A673 (cell line): Measurements from ENCODE around the gene SAC3D1. TPM values are rescaled to one million over a fixed set of nuclear protein-coding genes. Genes with fewer than 3 reads are reported as not detected.

ENCODE experiments used
- BruUV-seq: library from RNA; stranded (reverse); fragments of 400-500 nt; replicated peaks from 2 replicates; lab custom pipeline; 2021; lab: Mats Ljungman, UMichigan
- CTCF ChIA-PET: fragments of 300-600 bp; sonication (Branson Sonifier 250); formaldehyde crosslinking; loops from one replicate; lab custom pipeline; 2022; ENCODE audit warnings: antibody characterized with exemption; lab: Charles Lee
- POLR2A ChIA-PET: fragments of 300-600 bp; sonication (Branson Sonifier 250); formaldehyde crosslinking; loops from one replicate; lab custom pipeline; 2022; ENCODE audit warnings: antibody characterized with exemption; ENCODE audit not compliant: low non-redundant PET; lab: Charles Lee
- DNase-seq: peaks from one replicate; pipeline ENCODE4 v3.0.0-alpha.2; 2015; ENCODE audit warnings: low spot score
- H3K27ac ChIP-seq: fragments of 200-600 bp; sonication (generic); 2 replicates; pipeline ENCODE4 v1.5.1; 2016; ENCODE audit warnings: mixed run types, low read depth, mild to moderate bottlenecking, mixed read lengths, antibody characterized with exemption, low read length; ENCODE audit not compliant: poor library complexity, severe bottlenecking
- H3K27me3 ChIP-seq: fragments of 200-600 bp; sonication (generic); replicated peaks from 2 replicates; pipeline ENCODE4 v1.6.1; 2017; ENCODE audit warnings: mixed run types, low read depth, mild to moderate bottlenecking, mixed read lengths, antibody characterized with exemption, low read length; ENCODE audit not compliant: insufficient read depth, poor library complexity
- H3K36me3 ChIP-seq: fragments of 200-600 bp; sonication (generic); 2 replicates; pipeline ENCODE4 v1.6.1; 2016; ENCODE audit warnings: mixed run types, mild to moderate bottlenecking, mixed read lengths, antibody characterized with exemption, low read length; ENCODE audit not compliant: insufficient read depth, poor library complexity, severe bottlenecking
- H3K4me1 ChIP-seq: fragments of 200-600 bp; sonication (generic); 2 replicates; pipeline ENCODE4 v1.6.1; 2017; ENCODE audit warnings: mixed run types, mild to moderate bottlenecking, mixed read lengths, antibody characterized with exemption, low read length; ENCODE audit not compliant: insufficient read depth, poor library complexity, severe bottlenecking
- H3K4me3 ChIP-seq: fragments of 200-600 bp; sonication (generic); 2 replicates; pipeline ENCODE4 v1.5.1; 2016; ENCODE audit warnings: low read depth, mixed run types, mild to moderate bottlenecking, mixed read lengths, low read length; ENCODE audit not compliant: poor library complexity, severe bottlenecking
- H3K9me3 ChIP-seq: fragments of 200-600 bp; sonication (generic); 2 replicates; pipeline ENCODE4 v1.6.1; 2016; ENCODE audit warnings: mixed run types, low read depth, mild to moderate bottlenecking, mixed read lengths, antibody characterized with exemption, low read length; ENCODE audit not compliant: poor library complexity, severe bottlenecking
- EZH2 ChIP-seq: fragments of 200-600 bp; sonication (generic); IDR thresholded peaks from 2 replicates; pipeline ENCODE4 v1.6.1; 2017; ENCODE audit warnings: borderline replicate concordance, low read depth, mild to moderate bottlenecking, mixed read lengths, antibody characterized with exemption, low read length; ENCODE audit not compliant: poor library complexity, severe bottlenecking
- intact Hi-C: fragments of 100-400 bp; cut with micrococcal nuclease; formaldehyde crosslinking; loops from one replicate; pipeline ENCODE4 v1.10.0; 2022; ENCODE audit not compliant: unreplicated experiment
- total RNA-seq: library from RNA; stranded (reverse); gene quantifications from 2 replicates; pipeline ENCODE4 v1.2.3, GENCODE V29; 2021
- TF ChIP-seq, protein P1 (sequence below): fragments of 300-800, 200-600 bp; sonication (generic); conservative IDR thresholded peaks from 2 replicates; pipeline ENCODE4 v1.5.1; 2017; ENCODE audit warnings: low read depth, mild to moderate bottlenecking, antibody characterized with exemption, low read length, moderate library complexity, mixed read lengths

The SAC3D1 gene
- total RNA-seq, 1 experiment from 2014 or later: 43.9 TPM

DNA sequence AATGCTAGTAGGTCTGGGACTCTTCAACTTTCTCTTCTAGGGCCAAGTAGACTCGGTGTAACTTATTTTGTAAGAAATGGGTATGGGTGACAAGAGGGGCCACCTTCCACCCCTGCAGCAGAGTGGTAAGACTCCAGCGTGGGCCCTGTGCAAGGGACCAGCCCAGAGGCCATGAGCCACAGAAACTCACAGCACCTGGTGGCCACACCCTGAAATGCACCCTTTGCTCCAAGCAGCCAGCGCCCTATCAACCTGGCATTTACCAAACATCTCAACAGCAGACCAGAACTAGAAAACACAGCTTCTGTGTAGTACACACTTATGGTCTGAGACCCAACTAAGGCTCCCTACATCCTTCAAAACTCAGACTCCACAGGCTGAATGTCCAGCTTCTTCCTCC lies 37.1 kb downstream of the SAC3D1 start:
- DNase-seq: peak; percentile 61
- H3K27me3 ChIP-seq: no peaks in the 10 kb centered on the region
- no peak overlapping the region for H3K4me3 ChIP-seq
- no peak for TF ChIP-seq EZH2
- TF ChIP-seq, protein P1, sequence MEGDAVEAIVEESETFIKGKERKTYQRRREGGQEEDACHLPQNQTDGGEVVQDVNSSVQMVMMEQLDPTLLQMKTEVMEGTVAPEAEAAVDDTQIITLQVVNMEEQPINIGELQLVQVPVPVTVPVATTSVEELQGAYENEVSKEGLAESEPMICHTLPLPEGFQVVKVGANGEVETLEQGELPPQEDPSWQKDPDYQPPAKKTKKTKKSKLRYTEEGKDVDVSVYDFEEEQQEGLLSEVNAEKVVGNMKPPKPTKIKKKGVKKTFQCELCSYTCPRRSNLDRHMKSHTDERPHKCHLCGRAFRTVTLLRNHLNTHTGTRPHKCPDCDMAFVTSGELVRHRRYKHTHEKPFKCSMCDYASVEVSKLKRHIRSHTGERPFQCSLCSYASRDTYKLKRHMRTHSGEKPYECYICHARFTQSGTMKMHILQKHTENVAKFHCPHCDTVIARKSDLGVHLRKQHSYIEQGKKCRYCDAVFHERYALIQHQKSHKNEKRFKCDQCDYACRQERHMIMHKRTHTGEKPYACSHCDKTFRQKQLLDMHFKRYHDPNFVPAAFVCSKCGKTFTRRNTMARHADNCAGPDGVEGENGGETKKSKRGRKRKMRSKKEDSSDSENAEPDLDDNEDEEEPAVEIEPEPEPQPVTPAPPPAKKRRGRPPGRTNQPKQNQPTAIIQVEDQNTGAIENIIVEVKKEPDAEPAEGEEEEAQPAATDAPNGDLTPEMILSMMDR: peak; percentile 70
- no TSS peak for BruUV-seq
- no peak overlapping the region for H3K27ac ChIP-seq
- H3K36me3 ChIP-seq: peaks cover 62% of the 10 kb centered on the region
- peaks cover 12% of the 10 kb centered on the region for H3K4me1 ChIP-seq
- intact Hi-C loops: no loop called here
- POLR2A ChIA-PET: no interaction called here
- no peaks in the 10 kb centered on the region for H3K9me3 ChIP-seq
- CTCF ChIA-PET: no interaction called here

DNA sequence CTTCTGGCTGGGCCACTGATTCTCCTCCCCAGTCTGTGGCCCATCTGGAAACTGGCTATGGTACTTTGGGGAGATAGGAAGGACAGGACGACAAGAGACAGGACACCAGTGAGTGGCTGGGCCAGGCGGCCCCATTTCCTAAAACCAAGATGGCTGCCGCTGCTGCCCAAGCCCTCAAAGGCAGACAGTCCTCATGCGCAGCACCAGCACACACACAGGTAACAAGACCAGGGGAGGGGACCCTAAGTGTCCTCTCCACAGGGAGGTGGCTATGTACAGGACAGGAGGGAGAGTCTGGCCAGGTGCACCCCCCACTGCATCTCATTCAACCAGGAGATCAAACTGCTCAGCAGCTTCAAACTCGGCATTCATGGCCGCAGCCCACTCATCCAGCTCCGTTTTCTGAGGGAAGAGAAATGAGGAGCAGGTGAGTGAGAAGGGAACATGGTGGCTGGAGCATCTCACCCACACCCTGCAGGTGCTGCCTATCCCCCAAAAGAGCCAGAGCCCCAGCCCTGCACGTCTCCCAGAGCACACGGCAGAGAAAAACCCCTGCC lies 37.9 kb downstream of the SAC3D1 start:
- TF ChIP-seq, protein P1: no peak
- TF ChIP-seq EZH2: no peak
- peaks cover 62% of the 10 kb centered on the region for H3K36me3 ChIP-seq
- no peaks in the 10 kb centered on the region for H3K9me3 ChIP-seq
- H3K4me3 ChIP-seq: no peak overlapping the region
- no peaks in the 10 kb centered on the region for H3K27me3 ChIP-seq
- CTCF ChIA-PET: no interaction called here
- intact Hi-C loops: no loop called here
- no peak overlapping the region for H3K27ac ChIP-seq
- BruUV-seq: no TSS peak
- DNase-seq: no peak
- POLR2A ChIA-PET: no interaction called here
- H3K4me1 ChIP-seq: peaks cover 12% of the 10 kb centered on the region

DNA sequence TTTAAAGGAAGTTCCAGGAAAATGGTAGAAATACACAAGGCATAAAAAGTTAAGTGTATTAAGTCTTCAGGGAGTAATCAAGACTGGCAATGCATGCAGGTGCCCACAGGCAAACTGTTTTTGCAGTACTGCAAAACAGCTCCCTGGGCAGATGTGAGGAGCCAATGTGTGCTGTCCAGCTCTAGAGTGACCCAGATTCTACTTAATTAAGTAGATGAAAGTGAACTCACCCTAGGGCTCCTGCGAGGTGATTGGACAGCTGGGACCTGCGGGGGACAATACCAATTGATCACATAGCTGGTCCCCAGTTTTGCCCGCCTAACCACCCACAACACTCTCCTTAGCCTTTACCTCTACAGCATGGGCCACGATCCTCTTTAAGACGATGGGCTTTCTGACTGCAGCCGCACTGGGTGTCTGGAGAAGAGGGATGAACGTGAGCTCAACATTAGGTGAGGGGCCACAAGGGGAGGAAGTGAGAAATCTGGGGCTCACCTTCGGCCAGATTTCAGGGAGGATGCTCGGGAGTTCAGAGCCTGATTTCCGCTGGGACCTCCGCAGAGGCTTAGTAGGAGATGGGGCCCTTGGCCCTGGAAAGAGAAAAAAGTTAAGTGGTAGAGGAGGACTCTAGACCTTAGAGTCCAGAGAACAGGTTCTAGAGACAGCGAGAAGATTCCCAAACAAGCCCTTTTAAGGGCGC lies 42.3 kb downstream of the SAC3D1 start:
- TF ChIP-seq, protein P1: no peak
- no peak for TF ChIP-seq EZH2
- POLR2A ChIA-PET: interaction anchor here (0.6 kb wide), 1 partner anchor 52 kb away, joined by 3 read pairs; no protein-coding TSS in a partner anchor
- no peaks in the 10 kb centered on the region for H3K27me3 ChIP-seq
- peak overlapping the region; percentile 90 for H3K27ac ChIP-seq
- peak overlapping the region; percentile 76 for H3K4me3 ChIP-seq
- peaks cover 48% of the 10 kb centered on the region for H3K36me3 ChIP-seq
- intact Hi-C loops: no loop called here
- peaks cover 12% of the 10 kb centered on the region for H3K4me1 ChIP-seq
- no peaks in the 10 kb centered on the region for H3K9me3 ChIP-seq
- no peak for DNase-seq
- CTCF ChIA-PET: no interaction called here
- no TSS peak for BruUV-seq
